ENCODE results near the gene SEC14L6.

DNA sequence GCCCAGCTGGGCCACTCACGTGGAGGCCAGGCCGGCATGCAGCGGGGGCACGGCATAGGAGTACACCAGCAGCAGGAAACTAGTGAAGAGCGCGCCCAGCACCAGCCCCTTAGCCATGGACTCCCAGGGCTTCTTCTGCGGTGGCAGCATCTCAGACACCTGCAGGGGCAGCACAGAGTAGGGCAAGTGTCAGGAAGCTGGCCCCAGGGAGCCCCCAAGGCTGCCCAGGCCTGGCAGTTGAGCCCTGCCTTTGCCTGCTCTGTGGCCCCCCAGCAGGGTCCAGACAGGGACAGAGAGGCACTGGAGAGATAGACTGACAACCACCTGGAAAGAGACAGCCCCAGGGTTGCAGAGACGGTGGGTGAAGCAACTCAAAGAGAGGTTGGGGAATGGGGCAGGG lies 10.7 kb upstream of the SEC14L6 start:
- TF ChIP-seq EZH2phosphoT487 (IDR thresholded peaks at IDR 0.05; ENCODE audit: borderline replicate concordance) = no peak
- TF ChIP-seq, protein P1, sequence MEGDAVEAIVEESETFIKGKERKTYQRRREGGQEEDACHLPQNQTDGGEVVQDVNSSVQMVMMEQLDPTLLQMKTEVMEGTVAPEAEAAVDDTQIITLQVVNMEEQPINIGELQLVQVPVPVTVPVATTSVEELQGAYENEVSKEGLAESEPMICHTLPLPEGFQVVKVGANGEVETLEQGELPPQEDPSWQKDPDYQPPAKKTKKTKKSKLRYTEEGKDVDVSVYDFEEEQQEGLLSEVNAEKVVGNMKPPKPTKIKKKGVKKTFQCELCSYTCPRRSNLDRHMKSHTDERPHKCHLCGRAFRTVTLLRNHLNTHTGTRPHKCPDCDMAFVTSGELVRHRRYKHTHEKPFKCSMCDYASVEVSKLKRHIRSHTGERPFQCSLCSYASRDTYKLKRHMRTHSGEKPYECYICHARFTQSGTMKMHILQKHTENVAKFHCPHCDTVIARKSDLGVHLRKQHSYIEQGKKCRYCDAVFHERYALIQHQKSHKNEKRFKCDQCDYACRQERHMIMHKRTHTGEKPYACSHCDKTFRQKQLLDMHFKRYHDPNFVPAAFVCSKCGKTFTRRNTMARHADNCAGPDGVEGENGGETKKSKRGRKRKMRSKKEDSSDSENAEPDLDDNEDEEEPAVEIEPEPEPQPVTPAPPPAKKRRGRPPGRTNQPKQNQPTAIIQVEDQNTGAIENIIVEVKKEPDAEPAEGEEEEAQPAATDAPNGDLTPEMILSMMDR (conservative IDR thresholded peaks at IDR 0.05; ENCODE audit: low read length) = no peak; the same call in 1 of the 2 replicates
